ENCODE measurements around the gene CPNE5.
A peak's percentile ranks its signal among the peaks of the same experiment; 100 is the strongest.

CPNE5 gene

DNA sequence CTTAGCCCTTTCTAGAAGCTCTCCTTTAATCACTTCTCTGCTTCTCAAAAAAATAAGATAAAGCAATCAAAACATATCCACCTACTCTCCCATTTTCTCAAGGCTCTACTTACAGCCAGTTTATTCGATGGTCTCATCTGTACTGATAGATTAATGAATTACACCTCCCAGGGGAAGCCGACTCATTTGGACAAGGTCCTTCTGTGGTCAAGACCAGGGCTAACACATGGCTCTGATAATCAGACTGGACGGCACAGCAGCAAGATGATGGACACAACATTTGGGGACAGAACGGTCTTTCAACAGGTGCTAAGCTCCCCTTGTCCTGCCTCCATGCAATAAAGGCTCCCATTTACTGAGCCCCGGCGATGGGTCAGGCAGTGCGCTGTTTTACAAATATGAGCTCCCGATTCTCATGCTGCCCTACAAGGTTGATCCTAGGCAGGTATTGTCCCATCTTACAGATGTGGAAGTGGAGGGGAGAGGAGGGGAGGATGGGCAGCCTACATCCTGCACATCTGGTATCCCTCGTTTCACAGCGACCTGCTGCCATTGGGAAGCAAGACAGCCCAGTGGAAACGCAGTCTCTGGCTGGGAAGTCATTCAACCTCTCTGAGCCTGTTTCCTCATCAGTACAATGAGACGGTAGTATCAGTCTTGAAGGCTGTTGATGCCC lies 15.7 kb downstream of the CPNE5 start:
- no peaks in the 10 kb centered on the region for H3K36me3 ChIP-seq (ENCODE audit: control insufficient read depth in 4 of 4, insufficient read depth in 4 of 4, low read length in 3 of 4)
- no peak overlapping the region for H3K4me3 ChIP-seq (ENCODE audit: control insufficient read depth in 1 of 7, extremely low read depth in 1 of 7, insufficient read depth in 4 of 7, low read depth in 2 of 7, low read length in 6 of 7)
- peaks cover 2 to 40% (median 24%) of the 10 kb centered on the region in 4 experiments for H3K4me1 ChIP-seq (ENCODE audit: control extremely low read depth in 1 of 4, control insufficient read depth in 4 of 4, insufficient read depth in 4 of 4, low read length in 3 of 4)
- peaks cover 0 to 2% (median 0%) of the 10 kb centered on the region in 5 experiments for H3K27me3 ChIP-seq (replicated peaks in 2 of 5; ENCODE audit: control insufficient read depth in 4 of 5, insufficient read depth in 5 of 5, low read length in 4 of 5)
- 96% methylated on average over 12 of the region's 12 CpGs for WGBS (ENCODE audit: insufficient coverage)
- POLR2A ChIA-PET = no interaction called here
- CTCF ChIA-PET = interaction anchor here (0.9 to 1.6 kb wide), 2 partner anchors 12 to 28 kb away, joined by 3 to 6 read pairs; no protein-coding TSS in a partner anchor
- H3K27ac ChIP-seq (ENCODE audit: insufficient read depth in 1 of 2, low read depth in 1 of 2, low read length in 2 of 2, poor library complexity in 1 of 2, severe bottlenecking in 2 of 2) = no peak overlapping the region
- no peak for DNase-seq
- no peaks in the 10 kb centered on the region for H3K9me3 ChIP-seq (ENCODE audit: control extremely low read depth in 1 of 5, control insufficient read depth in 4 of 5, insufficient read depth in 2 of 5, low read depth in 1 of 5, low read length in 4 of 5)

DNA sequence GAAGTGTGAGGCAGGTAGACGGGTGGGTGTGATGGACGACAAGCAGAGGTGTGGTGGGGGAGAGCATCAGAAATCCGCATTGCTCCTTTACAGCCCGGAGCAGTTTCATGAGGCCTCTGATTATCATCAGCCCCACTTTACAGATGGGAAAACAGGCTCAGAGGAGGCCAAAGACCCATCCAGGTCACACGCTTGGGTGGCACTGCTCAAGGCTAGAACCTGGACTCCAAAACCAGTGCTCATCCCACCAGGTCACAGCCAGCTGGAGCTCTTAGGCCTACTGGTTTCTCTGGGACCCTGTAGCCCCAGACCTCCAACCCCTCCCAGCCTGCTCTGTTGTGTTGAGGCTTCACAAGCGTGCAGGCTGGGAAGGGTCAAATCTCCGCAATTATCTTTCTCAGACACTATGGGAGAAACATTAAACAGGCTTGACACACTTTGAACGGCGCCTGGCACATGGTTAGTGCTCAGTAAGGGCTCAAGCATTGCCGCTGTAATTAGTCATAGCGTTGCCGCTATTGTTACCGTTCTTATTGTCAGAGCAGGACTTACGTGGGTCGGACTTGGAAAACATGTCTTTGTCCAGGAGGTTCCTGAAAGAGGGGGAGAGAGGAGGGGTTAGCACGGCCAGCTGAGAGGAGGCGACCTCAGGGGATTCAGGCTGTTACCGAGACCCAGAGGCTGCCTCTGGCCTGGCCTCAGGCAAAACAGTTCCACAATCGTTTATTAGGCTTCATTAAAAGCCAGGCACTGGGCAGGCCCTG lies 16.6 kb downstream of the CPNE5 start:
- H3K4me1 ChIP-seq (ENCODE audit: control extremely low read depth in 1 of 4, control insufficient read depth in 4 of 4, insufficient read depth in 4 of 4, low read length in 3 of 4) = peaks cover 0 to 31% (median 15%) of the 10 kb centered on the region in 4 experiments
- no peak for DNase-seq
- ChIA-PET POLR2A (no interaction called here), CTCF (interaction anchor here (1.6 kb wide), 1 partner anchor 11 kb away, joined by 6 read pairs; no protein-coding TSS in a partner anchor)
- H3K27ac ChIP-seq (ENCODE audit: insufficient read depth in 1 of 2, low read depth in 1 of 2, low read length in 2 of 2, poor library complexity in 1 of 2, severe bottlenecking in 2 of 2) = no peak overlapping the region
- H3K9me3 ChIP-seq (ENCODE audit: control extremely low read depth in 1 of 5, control insufficient read depth in 4 of 5, insufficient read depth in 2 of 5, low read depth in 1 of 5, low read length in 4 of 5) = no peaks in the 10 kb centered on the region
- WGBS (ENCODE audit: insufficient coverage) = 95% methylated on average over 18 of the region's 19 CpGs
- H3K4me3 ChIP-seq (ENCODE audit: control insufficient read depth in 1 of 7, extremely low read depth in 1 of 7, insufficient read depth in 4 of 7, low read depth in 2 of 7, low read length in 6 of 7) = no peak overlapping the region
- H3K36me3 ChIP-seq (ENCODE audit: control insufficient read depth in 4 of 4, insufficient read depth in 4 of 4, low read length in 3 of 4) = no peaks in the 10 kb centered on the region
- H3K27me3 ChIP-seq (replicated peaks in 2 of 5; ENCODE audit: control insufficient read depth in 4 of 5, insufficient read depth in 5 of 5, low read length in 4 of 5) = peaks cover 0 to 2% (median 0%) of the 10 kb centered on the region in 5 experiments

DNA sequence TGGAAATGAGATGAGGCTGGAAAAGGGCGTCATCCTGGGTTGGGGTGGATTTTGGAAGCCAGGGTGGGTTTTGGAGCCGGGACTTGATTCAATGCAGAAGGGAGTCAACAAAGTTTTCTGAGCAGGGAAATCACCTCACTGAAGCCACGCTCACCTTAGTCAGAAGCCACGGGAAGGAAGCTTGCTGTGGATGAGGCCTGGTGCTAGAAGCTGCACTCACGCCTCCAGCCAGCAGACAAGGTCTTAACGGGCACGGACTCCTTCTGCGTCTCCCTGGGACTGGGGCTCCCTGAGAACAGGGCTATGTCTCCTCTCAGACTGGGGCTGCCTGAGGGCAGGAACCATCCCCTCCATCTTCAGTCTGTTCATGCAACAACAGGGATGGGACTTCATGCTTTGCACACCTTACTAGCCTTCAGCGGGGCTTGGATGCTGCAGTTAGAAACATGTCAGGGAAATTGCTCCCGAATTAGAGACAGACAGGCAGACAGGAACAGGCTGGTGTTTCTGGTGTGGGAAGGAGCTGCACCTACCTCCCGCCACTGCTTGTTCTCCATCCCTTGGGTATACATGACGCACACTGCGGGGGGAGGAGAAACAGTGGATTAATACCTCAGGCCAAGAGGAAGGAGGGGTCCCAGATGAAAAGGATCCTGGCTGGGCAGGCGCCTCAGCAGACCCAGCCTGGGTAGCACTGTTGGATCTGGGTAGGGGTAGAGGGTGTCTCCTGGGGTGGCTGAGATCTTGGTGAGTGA lies 17.5 kb downstream of the CPNE5 start:
- ChIA-PET CTCF (interaction anchor here (1.6 kb wide), 1 partner anchor 10 kb away, joined by 6 read pairs; no protein-coding TSS in a partner anchor), POLR2A (no interaction called here)
- Histone ChIP-seq H3K4me1 (ENCODE audit: control extremely low read depth in 1 of 4, control insufficient read depth in 4 of 4, insufficient read depth in 4 of 4, low read length in 3 of 4) (peaks cover 0 to 22% (median 6%) of the 10 kb centered on the region in 4 experiments), H3K27ac (ENCODE audit: insufficient read depth in 1 of 2, low read depth in 1 of 2, low read length in 2 of 2, poor library complexity in 1 of 2, severe bottlenecking in 2 of 2) (peak overlapping the region in 1 of 2 experiments; percentile 71), H3K4me3 (ENCODE audit: control insufficient read depth in 1 of 7, extremely low read depth in 1 of 7, insufficient read depth in 4 of 7, low read depth in 2 of 7, low read length in 6 of 7) (no peak overlapping the region), H3K27me3 (replicated peaks in 2 of 5; ENCODE audit: control insufficient read depth in 4 of 5, insufficient read depth in 5 of 5, low read length in 4 of 5) (peaks cover 0 to 2% (median 0%) of the 10 kb centered on the region in 5 experiments), H3K9me3 (ENCODE audit: control extremely low read depth in 1 of 5, control insufficient read depth in 4 of 5, insufficient read depth in 2 of 5, low read depth in 1 of 5, low read length in 4 of 5) (no peaks in the 10 kb centered on the region), H3K36me3 (ENCODE audit: control insufficient read depth in 4 of 4, insufficient read depth in 4 of 4, low read length in 3 of 4) (no peaks in the 10 kb centered on the region)
- WGBS (ENCODE audit: insufficient coverage) = 89% methylated on average over 14 of the region's 14 CpGs
- peak in 1 of 3 donors; percentile 25 for DNase-seq

DNA sequence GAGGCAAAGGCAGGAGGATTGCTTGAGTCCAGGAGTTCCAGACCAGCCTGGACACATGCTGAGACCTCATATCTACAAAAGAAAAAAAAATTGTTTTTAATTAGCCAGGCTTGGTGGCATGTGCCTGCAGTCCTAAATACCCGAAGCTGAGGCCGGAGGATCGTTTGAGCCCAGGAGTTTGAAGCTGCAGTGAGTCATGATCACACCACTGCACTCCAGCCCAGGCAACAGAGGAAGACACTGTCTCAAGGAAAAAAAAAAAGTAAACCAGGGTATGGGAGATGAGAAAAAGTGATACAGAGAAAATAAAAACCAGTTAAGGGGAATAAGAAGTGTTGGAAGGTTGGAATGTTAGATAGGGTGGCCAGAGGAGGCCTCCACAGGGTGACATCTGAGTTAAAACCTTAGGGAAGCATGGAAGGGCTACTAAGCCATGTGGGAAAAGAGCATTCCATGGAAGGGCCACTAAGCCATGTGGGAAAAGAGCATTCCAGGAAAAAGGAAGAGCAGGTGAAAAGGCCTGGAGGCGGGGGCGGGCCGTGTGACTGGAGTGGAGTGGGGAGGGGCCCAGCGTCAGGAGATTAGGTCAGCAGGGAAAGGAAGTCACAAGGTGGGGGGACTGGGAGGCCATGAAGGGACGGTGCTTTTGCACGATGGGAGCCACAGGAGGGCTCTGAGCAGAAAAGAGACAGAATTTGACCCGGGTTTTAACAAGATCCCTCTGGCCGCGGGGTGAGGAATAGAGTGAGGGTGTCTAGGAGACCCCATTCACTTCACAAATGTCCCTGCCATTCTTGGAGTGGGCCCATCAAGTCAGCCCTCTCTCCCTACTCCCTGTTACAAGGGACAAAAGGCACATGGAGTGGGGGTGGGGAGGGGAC lies 18.3 kb downstream of the CPNE5 start:
- 94% methylated on average over 10 of the region's 12 CpGs for WGBS (ENCODE audit: insufficient coverage)
- no peaks in the 10 kb centered on the region for H3K9me3 ChIP-seq (ENCODE audit: control extremely low read depth in 1 of 5, control insufficient read depth in 4 of 5, insufficient read depth in 2 of 5, low read depth in 1 of 5, low read length in 4 of 5)
- ChIA-PET POLR2A (no interaction called here), CTCF (interaction anchor here (1.2 kb wide), 1 partner anchor 62 kb away, joined by 4 read pairs; no protein-coding TSS in a partner anchor)
- H3K4me1 ChIP-seq (ENCODE audit: control extremely low read depth in 1 of 4, control insufficient read depth in 4 of 4, insufficient read depth in 4 of 4, low read length in 3 of 4) = peaks cover 0 to 15% (median 5%) of the 10 kb centered on the region in 4 experiments
- H3K4me3 ChIP-seq (ENCODE audit: control insufficient read depth in 1 of 7, extremely low read depth in 1 of 7, insufficient read depth in 4 of 7, low read depth in 2 of 7, low read length in 6 of 7) = no peak overlapping the region
- peak in 1 of 3 donors; percentile 15 for DNase-seq
- H3K27me3 ChIP-seq (replicated peaks in 2 of 5; ENCODE audit: control insufficient read depth in 4 of 5, insufficient read depth in 5 of 5, low read length in 4 of 5) = peaks cover 0 to 2% (median 0%) of the 10 kb centered on the region in 5 experiments
- no peaks in the 10 kb centered on the region for H3K36me3 ChIP-seq (ENCODE audit: control insufficient read depth in 4 of 4, insufficient read depth in 4 of 4, low read length in 3 of 4)
- H3K27ac ChIP-seq (ENCODE audit: insufficient read depth in 1 of 2, low read depth in 1 of 2, low read length in 2 of 2, poor library complexity in 1 of 2, severe bottlenecking in 2 of 2) = peak overlapping the region in 1 of 2 experiments; percentile 71

DNA sequence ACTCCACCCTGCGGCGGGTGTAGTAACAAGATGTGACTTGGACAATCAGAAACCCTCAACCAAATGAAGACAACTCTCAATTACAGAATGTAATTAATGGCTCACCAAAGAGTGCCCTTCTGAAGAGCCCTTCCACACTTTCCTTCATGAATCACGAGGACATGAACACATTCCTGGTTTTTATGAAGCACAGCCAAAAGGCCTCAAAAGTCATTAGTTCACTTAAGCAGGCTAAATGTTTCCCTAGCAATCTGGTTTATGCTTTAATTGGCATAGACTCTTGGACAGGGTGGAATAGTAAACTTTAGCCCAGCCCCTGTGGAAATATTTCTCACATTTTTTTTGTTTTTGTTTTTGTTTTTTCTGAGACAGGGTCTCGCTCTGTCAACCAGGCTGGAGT lies 20.5 kb downstream of the CPNE5 start:
- ChIA-PET POLR2A (no interaction called here), CTCF (no interaction called here)
- Histone ChIP-seq H3K27ac (ENCODE audit: insufficient read depth in 1 of 2, low read depth in 1 of 2, low read length in 2 of 2, poor library complexity in 1 of 2, severe bottlenecking in 2 of 2) (no peak overlapping the region), H3K4me3 (ENCODE audit: control insufficient read depth in 1 of 7, extremely low read depth in 1 of 7, insufficient read depth in 4 of 7, low read depth in 2 of 7, low read length in 6 of 7) (no peak overlapping the region), H3K36me3 (ENCODE audit: control insufficient read depth in 4 of 4, insufficient read depth in 4 of 4, low read length in 3 of 4) (no peaks in the 10 kb centered on the region), H3K4me1 (ENCODE audit: control extremely low read depth in 1 of 4, control insufficient read depth in 4 of 4, insufficient read depth in 4 of 4, low read length in 3 of 4) (peaks cover 0 to 15% (median 5%) of the 10 kb centered on the region in 4 experiments), H3K9me3 (ENCODE audit: control extremely low read depth in 1 of 5, control insufficient read depth in 4 of 5, insufficient read depth in 2 of 5, low read depth in 1 of 5, low read length in 4 of 5) (no peaks in the 10 kb centered on the region), H3K27me3 (replicated peaks in 2 of 5; ENCODE audit: control insufficient read depth in 4 of 5, insufficient read depth in 5 of 5, low read length in 4 of 5) (peaks cover 0 to 2% (median 0%) of the 10 kb centered on the region in 5 experiments)
- no peak for DNase-seq
- WGBS (ENCODE audit: insufficient coverage) = 100% methylated on average over 2 of the region's 4 CpGs

DNA sequence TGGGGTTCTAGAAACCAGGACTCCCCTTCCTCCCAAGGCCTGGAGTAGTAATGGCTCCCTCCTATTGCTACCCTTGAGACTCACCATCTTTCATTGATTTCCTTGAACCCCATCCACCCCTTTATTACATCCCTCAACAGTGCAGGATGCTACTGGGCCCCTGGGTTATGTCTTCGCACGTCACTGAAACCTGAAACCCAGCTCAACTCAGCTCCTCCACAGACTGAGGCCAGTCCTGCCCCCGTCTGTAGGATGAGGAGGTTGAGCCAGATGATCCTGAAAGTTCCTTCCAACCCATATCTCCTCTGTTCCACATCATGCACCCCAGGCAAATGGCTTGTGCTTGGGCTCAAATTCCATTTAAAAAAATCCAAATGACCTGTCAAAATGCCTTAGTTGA lies 21.4 kb downstream of the CPNE5 start:
- DNase-seq = no peak
- Histone ChIP-seq H3K4me1 (ENCODE audit: control extremely low read depth in 1 of 4, control insufficient read depth in 4 of 4, insufficient read depth in 4 of 4, low read length in 3 of 4) (peaks cover 0 to 15% (median 5%) of the 10 kb centered on the region in 4 experiments), H3K9me3 (ENCODE audit: control extremely low read depth in 1 of 5, control insufficient read depth in 4 of 5, insufficient read depth in 2 of 5, low read depth in 1 of 5, low read length in 4 of 5) (no peaks in the 10 kb centered on the region), H3K27ac (ENCODE audit: insufficient read depth in 1 of 2, low read depth in 1 of 2, low read length in 2 of 2, poor library complexity in 1 of 2, severe bottlenecking in 2 of 2) (no peak overlapping the region), H3K4me3 (ENCODE audit: control insufficient read depth in 1 of 7, extremely low read depth in 1 of 7, insufficient read depth in 4 of 7, low read depth in 2 of 7, low read length in 6 of 7) (no peak overlapping the region), H3K36me3 (ENCODE audit: control insufficient read depth in 4 of 4, insufficient read depth in 4 of 4, low read length in 3 of 4) (no peaks in the 10 kb centered on the region), H3K27me3 (replicated peaks in 2 of 5; ENCODE audit: control insufficient read depth in 4 of 5, insufficient read depth in 5 of 5, low read length in 4 of 5) (peaks cover 0 to under 1% (median 0%) of the 10 kb centered on the region in 5 experiments)
- WGBS (ENCODE audit: insufficient coverage) = 100% methylated on average over 3 of the region's 3 CpGs
- ChIA-PET POLR2A (no interaction called here), CTCF (interaction anchor here (1.2 kb wide), 1 partner anchor 35 kb away, joined by 3 read pairs; no protein-coding TSS in a partner anchor)
